ENCODE data around the gene SRSF3.

The SRSF3 gene

GRCh38 chr6:36598326-36598725, 4.2 kb downstream of the SRSF3 start:
- TF ChIP-seq SNAI2 (CRISPR knock-in tag; IDR thresholded peaks at IDR 0.05): no peak
- TF ChIP-seq ZFP3 (CRISPR knock-in tag; IDR thresholded peaks at IDR 0.05): no peak
- TF ChIP-seq CSRNP3 (CRISPR knock-in tag; IDR thresholded peaks at IDR 0.05): no peak
- TF ChIP-seq ZNF8 (CRISPR knock-in tag; IDR thresholded peaks at IDR 0.05): no peak
- TF ChIP-seq RARB (CRISPR knock-in tag; IDR thresholded peaks at IDR 0.05): no peak
- TF ChIP-seq TOX (CRISPR knock-in tag; IDR thresholded peaks at IDR 0.05; ENCODE audit: borderline replicate concordance): no peak
- TF ChIP-seq PATZ1 (CRISPR knock-in tag; IDR thresholded peaks at IDR 0.05; ENCODE audit: borderline replicate concordance): no peak
- no peak for TF ChIP-seq ZNF565 (CRISPR knock-in tag; conservative IDR thresholded peaks at IDR 0.05; ENCODE audit: low read depth)
- no peak for TF ChIP-seq POU6F1 (CRISPR knock-in tag; IDR thresholded peaks at IDR 0.05; ENCODE audit: borderline replicate concordance, low read depth)
- TF ChIP-seq ZFP30 (CRISPR knock-in tag; IDR thresholded peaks at IDR 0.05): no peak
- no peak for TF ChIP-seq PPARA (CRISPR knock-in tag; IDR thresholded peaks at IDR 0.05; ENCODE audit: borderline replicate concordance)
- no peak for TF ChIP-seq CREB5 (CRISPR knock-in tag; IDR thresholded peaks at IDR 0.05; ENCODE audit: low read depth)
- TF ChIP-seq ISL1 (CRISPR knock-in tag; IDR thresholded peaks at IDR 0.05): no peak
- no peak for TF ChIP-seq OSR1 (CRISPR knock-in tag; IDR thresholded peaks at IDR 0.05)
- TF ChIP-seq ARNTL (CRISPR knock-in tag; IDR thresholded peaks at IDR 0.05; ENCODE audit: borderline replicate concordance, low read depth): no peak
- no peak for ATAC-seq

GRCh38 chr6:36598739-36599318, 4.7 kb downstream of the SRSF3 start:
- TF ChIP-seq TCF4 (CRISPR knock-in tag; IDR thresholded peaks at IDR 0.05; ENCODE audit: borderline replicate concordance): no peak
- no peak for TF ChIP-seq ISL1 (CRISPR knock-in tag; IDR thresholded peaks at IDR 0.05)
- no peak for ATAC-seq

GRCh38 chr6:36599791-36600209, 5.6 kb downstream of the SRSF3 start:
- ATAC-seq: peak; percentile 42
- TF ChIP-seq PPARA (CRISPR knock-in tag; IDR thresholded peaks at IDR 0.05; ENCODE audit: borderline replicate concordance) (no peak), POU6F1 (CRISPR knock-in tag; IDR thresholded peaks at IDR 0.05; ENCODE audit: borderline replicate concordance, low read depth) (no peak), CSDC2 (CRISPR knock-in tag; IDR thresholded peaks at IDR 0.05) (no peak), CREB5 (CRISPR knock-in tag; IDR thresholded peaks at IDR 0.05; ENCODE audit: low read depth) (no peak), RARB (CRISPR knock-in tag; IDR thresholded peaks at IDR 0.05) (no peak), ZNF565 (CRISPR knock-in tag; conservative IDR thresholded peaks at IDR 0.05; ENCODE audit: low read depth) (no peak), ZC3H10 (CRISPR knock-in tag; IDR thresholded peaks at IDR 0.05) (no peak), TOX (CRISPR knock-in tag; IDR thresholded peaks at IDR 0.05; ENCODE audit: borderline replicate concordance) (no peak), ZNF8 (CRISPR knock-in tag; IDR thresholded peaks at IDR 0.05) (no peak), CSRNP3 (CRISPR knock-in tag; IDR thresholded peaks at IDR 0.05) (no peak), SNAI2 (CRISPR knock-in tag; IDR thresholded peaks at IDR 0.05) (no peak), BACH2 (CRISPR knock-in tag; IDR thresholded peaks at IDR 0.05; ENCODE audit: borderline replicate concordance) (no peak), PATZ1 (CRISPR knock-in tag; IDR thresholded peaks at IDR 0.05; ENCODE audit: borderline replicate concordance) (no peak), TSHZ2 (CRISPR knock-in tag; IDR thresholded peaks at IDR 0.05) (no peak), ISL1 (CRISPR knock-in tag; IDR thresholded peaks at IDR 0.05) (no peak)
